GM21529 (cell line): ENCODE results near the gene IGSF9.

Experiments used
- ATAC-seq: cut with Tn5 transposase; IDR thresholded peaks from one replicate; pipeline ENCODE4 v1.9.1; 2021; ENCODE audit not compliant: unreplicated experiment

Gene IGSF9

GRCh38 chr1:159974350-159974965, 29.0 kb upstream of the IGSF9 start:
- no peak for ATAC-seq

- ATAC-seq, result no peak
These were observed 28.0 kb upstream of the IGSF9 start for GRCh38 chr1:159973350-159973940.

DNA sequence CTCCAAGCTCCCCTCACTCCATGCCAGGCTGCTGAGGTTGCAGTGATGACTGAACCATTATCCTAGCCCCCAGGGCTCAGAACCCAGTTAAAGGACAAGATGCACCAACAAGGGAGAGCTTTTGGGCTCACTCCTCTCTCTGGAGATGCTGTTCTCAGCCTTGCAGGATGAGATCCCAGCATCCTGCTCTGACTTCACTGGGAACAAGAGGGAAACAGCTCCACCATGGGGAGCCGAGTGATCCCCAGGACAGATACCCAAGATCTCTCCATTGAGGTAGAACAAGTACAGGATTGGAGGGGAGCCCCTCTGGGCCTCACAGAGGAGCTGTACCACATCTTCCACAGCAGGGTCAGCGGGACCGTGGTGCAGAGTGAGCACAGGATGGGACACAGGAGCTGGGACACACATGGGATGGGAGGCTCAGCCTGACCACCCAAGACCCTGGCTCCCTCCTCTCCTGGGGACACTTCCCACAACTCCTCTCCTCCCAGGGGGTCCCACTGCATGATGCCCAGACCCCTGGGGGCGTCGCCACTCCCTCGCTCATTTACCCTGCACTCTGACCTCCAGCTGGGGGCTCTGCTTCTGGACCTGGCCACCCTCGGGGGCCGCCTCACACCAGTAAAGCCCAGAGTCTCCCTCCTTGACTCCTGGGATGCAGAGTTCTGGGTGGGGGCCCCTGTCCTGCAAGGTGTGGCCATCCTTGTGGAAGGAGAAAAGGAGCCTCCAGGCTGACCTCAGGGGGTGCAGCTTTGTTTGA, 27.2 kb upstream of the IGSF9 start:
- ATAC-seq, result no peak

GRCh38 chr1:159970932-159971342, 25.5 kb upstream of the IGSF9 start:
- ATAC-seq, result no peak

GRCh38 chr1:159968901-159969300, 23.5 kb upstream of the IGSF9 start:
- ATAC-seq, result no peak

GRCh38 chr1:159965263-159965662, 19.9 kb upstream of the IGSF9 start:
- ATAC-seq, result no peak

DNA sequence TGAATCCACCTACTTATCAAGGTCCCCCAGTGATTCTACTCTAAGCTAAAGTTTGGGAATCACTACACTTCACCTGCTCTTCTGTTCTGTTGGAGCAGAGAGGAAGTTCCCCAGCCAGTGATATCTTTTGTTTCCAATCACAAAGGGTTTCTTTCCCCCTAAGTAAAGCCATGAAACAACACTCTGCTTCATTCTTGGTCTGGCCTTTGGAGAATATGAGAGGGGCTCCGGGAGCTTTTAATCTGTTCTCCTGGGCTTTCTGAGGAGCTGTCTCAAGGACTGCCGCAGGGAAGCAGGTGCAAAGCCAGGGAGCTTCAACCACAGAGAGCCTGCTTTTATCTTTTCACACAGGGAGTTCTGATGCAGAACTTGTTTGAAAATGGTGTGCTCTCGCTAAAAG, 18.7 kb upstream of the IGSF9 start:
- ATAC-seq, result no peak

DNA sequence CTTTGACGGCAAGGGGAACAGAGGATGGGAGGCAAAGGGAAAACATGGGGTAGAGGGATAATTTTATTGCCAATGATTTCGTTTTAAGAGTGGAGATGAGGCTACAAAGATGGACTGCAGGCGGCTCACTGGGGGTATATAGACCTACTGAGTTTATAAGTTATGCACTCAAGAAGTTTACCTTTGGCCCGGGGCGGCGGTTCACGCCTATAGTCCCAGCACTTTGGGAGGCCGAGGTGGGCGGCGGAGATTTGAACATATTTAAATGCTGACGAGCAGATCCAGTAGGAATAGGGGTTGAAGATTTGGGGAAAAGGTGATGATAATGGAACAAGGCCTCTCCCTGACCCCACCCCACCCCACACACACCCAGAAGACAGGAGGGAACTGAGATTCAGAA, 16.8 kb upstream of the IGSF9 start:
- no peak for ATAC-seq

DNA sequence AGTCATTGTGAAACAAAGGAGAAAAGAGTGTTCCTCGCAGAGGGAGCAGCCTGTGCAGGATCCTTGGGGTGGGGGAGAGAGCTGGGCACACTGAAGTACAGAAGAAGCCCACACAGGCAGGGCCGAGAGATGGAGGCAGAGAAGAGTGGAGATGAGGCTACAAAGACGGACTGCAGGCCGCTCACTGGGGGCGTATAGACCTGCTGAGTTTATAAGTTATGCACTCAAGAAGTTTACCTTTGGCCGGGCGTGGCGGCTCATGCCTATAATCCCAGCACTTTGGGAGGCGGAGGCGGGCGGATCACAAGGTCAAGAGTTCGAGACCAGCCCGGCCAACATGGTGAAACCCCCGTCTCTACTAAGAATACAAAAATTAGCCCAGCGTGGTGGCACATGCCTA, 16.2 kb upstream of the IGSF9 start:
- ATAC-seq, result no peak

DNA sequence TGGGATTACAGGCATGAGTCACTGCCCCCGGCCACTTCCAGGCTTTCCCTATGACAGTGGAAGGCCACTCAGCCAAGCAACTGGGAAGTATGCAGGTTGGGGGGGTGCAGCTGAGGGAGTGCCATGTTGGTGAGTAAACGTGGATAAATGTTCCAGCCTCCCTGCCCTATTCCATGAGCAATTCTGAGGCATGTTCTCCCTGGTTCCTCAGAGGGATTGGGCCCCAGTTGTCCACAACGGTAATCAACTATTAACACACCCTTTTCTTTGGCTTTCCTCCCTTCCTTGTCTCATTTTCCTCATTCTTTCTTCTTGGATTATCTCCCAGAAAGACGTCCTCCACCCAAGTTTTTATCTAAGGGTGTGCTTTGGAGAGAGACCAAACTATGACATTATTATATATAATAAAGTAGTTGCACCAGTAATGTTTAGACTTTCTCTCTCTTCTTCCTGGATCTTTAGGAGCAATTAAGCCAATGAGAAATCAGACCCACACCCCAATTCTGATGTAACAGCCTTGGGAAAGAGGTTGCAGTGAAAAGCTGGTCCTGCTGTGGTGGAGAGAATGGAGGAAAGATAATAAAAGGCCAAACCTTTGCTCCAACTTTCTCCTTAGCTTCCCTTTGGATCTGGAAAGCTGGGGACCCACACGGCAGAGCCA, 15.4 kb upstream of the IGSF9 start:
- no peak for ATAC-seq

- no peak for ATAC-seq
These were observed 14.0 kb upstream of the IGSF9 start for GRCh38 chr1:159959451-159959850.

DNA sequence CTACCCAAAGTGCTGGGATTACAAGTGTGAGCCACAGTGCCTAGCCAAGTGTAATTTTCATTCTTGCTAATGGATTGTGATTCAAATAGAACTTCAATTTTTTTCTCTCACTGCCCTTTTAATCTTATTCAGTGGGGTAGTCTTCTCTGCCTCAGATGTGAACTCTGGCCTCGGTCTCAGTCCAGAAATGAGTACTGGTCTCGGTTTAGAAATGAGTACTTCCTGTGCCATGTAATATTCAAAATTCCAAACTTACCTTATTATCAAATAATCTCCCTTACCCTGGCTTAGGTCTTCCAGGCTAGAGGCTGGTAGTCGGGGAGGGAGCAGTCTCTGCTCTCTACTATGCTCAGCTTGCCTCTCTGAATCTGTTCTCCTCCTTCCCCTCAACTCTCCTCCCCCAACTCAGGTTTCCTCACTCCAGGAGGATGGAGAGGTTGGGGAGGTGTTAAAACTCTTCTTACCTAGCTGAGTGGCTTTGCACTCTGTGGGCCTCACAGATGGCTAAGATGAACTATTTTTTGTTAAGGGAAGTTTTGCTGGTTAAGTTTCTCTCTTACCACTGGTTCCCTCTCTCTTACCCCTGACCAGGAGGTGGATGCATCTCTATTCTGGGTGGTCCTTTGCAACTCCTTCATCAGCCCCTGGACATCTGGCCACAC, 13.4 kb upstream of the IGSF9 start:
- ATAC-seq, result peak; percentile 78

DNA sequence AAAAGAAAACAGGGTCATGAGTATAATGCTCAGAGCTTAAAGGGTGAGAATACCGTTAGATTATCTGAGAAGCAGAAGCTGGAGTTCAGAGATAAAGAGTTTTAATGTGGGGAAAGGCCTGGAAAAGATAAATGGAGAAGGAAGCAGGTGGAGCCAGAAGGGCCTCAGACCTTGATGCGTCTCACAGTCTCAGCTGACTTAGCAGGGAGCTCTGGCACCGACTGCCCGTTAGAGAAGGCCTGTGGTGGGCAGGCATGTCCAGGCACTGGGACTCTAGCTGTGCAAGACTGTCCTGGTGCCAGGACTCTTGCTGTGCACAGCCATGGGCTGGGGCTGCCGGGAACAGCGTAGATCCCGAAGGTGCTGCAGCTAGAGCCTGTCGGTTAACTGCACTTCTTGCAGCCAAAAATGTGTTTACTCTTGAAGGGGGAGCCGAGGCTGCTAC, 12.4 kb upstream of the IGSF9 start:
- no peak for ATAC-seq

- no peak for ATAC-seq
These were observed 10.0 kb upstream of the IGSF9 start for GRCh38 chr1:159955456-159955855.

DNA sequence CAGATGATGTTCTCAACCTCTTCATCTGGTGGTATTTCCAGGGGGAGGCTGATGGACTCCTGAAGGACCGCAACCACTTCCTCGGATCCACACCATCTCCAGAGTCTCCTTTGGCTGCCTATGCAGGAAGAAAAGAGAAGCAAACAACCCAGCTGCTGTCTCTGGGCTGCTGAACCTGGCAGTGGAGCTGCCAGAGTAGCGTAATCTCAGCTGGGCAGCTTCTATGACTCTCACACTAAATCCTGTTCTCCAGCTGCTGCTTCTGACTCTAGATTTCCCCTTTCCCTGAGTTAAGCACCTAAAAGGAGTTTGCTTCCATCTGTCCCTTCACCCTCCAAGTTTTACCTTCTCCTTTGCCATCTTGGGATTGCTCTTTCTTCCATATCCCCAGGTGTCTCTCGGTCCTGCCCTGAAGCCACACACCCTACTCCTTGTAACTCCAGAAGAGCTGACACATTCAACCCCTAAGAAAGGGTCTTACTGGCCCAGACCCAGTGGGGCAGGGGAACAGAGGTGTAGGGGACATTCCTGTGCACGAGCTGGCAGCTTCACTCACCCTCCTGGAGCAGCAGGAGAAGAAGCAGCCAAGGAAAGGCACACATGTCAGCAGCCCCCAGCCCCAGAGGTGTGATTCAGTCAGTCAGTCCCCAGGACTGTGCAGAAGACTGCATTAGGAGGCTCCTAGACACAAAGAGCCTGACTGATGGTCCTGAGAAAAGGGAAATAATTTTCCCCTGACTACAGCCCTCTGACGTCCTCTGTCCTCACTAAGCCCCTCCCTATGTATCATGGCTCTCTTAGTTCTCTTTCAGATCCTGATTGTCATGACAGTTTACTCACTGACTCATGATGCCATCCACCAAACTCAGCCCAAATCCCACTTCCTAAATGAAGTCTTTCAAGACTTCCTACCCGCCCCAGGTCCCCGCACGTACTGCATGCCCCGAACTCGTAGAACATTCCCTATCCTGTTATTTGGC, 8.4 kb upstream of the IGSF9 start, which contains the start of gene SLAMF9:
TSS of gene SLAMF9 (minus strand) at position 702 of the 980 bp plus-strand sequence. CDS start at position 602, 100 bp downstream.
- no peak for ATAC-seq

GRCh38 chr1:159952932-159953331, 7.5 kb upstream of the IGSF9 start:
- no peak for ATAC-seq

DNA sequence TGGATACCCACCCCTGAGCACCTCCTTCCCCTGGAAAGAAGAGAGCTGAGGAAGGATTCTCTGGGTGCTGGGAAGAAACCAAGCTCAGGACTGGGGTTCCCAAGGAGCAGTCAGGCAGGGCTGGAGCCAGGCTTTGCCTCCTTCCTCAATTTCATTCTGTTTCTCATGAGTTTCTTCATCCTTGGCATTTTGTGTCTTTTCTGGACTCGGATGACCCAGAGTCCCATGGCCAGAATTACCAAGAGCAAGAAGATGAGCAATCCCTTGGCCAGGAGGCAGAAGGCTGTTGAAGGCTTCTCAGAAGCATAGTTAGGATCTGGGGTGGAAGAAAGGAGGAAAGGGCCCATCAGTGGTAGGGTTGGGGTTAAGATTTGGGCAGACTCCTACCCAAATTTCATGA, 6.1 kb upstream of the IGSF9 start:
- ATAC-seq, result no peak

DNA sequence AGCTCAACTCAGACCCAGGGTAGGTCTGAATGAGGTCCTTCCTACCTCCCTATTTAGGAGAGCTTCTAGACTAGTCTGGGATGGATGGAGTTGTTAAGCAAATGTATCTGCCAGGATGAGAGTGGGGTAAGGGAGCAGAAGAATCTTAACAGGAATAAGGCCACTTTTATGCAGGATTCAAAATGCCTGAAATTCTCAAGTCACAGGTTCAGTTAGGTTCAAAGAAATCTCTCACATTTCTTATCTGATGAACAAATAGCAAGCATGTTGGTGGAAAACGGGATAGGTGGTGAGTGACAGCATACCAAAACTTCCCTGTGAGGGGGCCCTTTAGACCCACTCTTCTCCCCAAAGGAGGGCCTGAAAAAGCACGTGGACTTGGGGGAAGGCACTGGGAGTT, 5.6 kb upstream of the IGSF9 start:
- no peak for ATAC-seq

DNA sequence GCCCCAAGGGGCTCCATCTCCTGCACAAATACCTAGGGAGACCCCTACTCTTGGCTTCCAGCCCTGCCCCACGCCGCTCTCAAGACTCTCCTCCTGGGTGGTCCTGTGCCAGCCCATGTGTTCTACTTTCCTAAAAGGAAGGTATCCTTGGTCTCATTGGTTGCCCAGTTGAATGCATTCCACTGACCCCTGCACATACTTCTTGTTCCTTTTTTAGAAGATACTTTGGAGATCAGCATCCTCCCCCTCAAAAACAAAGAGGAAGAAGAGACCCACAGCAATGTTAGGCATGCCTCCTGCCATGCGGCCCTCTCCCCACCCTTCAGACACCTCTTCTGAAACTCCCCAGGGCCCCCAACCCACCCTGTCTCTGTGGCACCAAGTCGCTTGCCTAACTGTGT, 4.6 kb upstream of the IGSF9 start:
- no peak for ATAC-seq

DNA sequence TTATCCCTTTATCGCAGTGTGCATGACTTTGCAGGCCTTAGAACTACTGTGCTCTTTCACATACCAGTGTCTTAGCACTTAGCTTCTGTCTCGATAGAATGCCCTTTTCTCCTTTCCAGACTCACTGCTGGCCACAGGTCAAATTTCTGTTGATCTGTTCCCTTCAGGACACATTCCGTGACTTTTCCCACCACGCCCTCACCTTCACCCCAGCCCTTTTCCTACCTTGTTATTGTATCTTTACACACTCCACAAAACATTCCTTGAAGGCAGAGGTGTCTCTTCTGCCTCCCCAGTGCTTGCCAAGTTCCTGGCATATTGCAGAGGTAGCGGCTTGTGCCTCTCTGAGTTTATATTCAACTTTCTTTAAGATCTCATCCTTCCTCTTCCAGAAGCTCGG, 3.7 kb upstream of the IGSF9 start:
- no peak for ATAC-seq
